ACC112 (cell line): ENCODE measurements around the gene TIAM2.
"Not testable (repeated sequence)": the region's sequence is repeated elsewhere in the genome, so short reads cannot be mapped to it uniquely, and the experiment has no call there.

Experiments
- H2AFZ ChIP-seq: fragments of 200-600 bp; sonication (generic); one replicate; pipeline ENCODE4 v1.6.0; 2017; ENCODE audit warnings: antibody characterized with exemption, low read length; ENCODE audit not compliant: unreplicated experiment
- H3K27ac ChIP-seq: fragments of 200-600 bp; sonication (generic); 2 replicates; pipeline ENCODE4 v1.5.1; 2014; ENCODE audit warnings: low read depth, mild to moderate bottlenecking, antibody characterized with exemption, low read length, moderate library complexity
- H3K27me3 ChIP-seq: fragments of 200-600 bp; sonication (generic); 2 replicates; pipeline ENCODE4 v1.6.1; 2014; ENCODE audit warnings: mild to moderate bottlenecking, antibody characterized with exemption, low read length, moderate library complexity, mixed read lengths; ENCODE audit not compliant: insufficient read depth
- H3K36me3 ChIP-seq: fragments of 200-600 bp; sonication (generic); 2 replicates; pipeline ENCODE4 v1.6.1; 2016; ENCODE audit warnings: mild to moderate bottlenecking, antibody characterized with exemption, low read length, moderate library complexity, mixed read lengths; ENCODE audit not compliant: insufficient read depth
- H3K4me1 ChIP-seq: fragments of 200-600 bp; sonication (generic); one replicate; pipeline ENCODE4 v1.6.1; 2016; ENCODE audit warnings: low read length, mixed read lengths; ENCODE audit not compliant: insufficient read depth, unreplicated experiment, control insufficient read depth
- H3K4me3 ChIP-seq: fragments of 200-600 bp; sonication (generic); 2 replicates; pipeline ENCODE4 v1.5.1; 2014; ENCODE audit warnings: mild to moderate bottlenecking, low read depth, low read length
- H3K79me2 ChIP-seq: fragments of 200-600 bp; sonication (generic); one replicate; pipeline ENCODE4 v1.6.0; 2016; ENCODE audit warnings: low read length; ENCODE audit not compliant: control insufficient read depth, unreplicated experiment, insufficient read depth

The TIAM2 gene

GRCh38 chr6:155261111-155261900, 266.2 kb downstream of the TIAM2 start:
- Histone ChIP-seq H3K36me3 (peaks cover 11% of the 10 kb centered on the region), H3K27ac (no peak overlapping the region), H3K27me3 (no peaks in the 10 kb centered on the region), H3K79me2 (peaks cover 4% of the 10 kb centered on the region), H2AFZ (no peak overlapping the region), H3K4me3 (no peak overlapping the region), H3K4me1 (peaks cover 11% of the 10 kb centered on the region)

GRCh38 chr6:155262655-155263054, 267.5 kb downstream of the TIAM2 start:
- Histone ChIP-seq H3K27ac (no peak overlapping the region), H3K4me3 (no peak overlapping the region), H2AFZ (no peak overlapping the region), H3K36me3 (peaks cover 7% of the 10 kb centered on the region; the same call in 1 of the 2 replicates), H3K79me2 (peaks cover 4% of the 10 kb centered on the region), H3K27me3 (no peaks in the 10 kb centered on the region), H3K4me1 (peaks cover 11% of the 10 kb centered on the region)

GRCh38 chr6:155263373-155264063, 268.4 kb downstream of the TIAM2 start, which contains the start of gene CLDN20:
TSS of gene CLDN20 (plus strand) at chr6:155264013. CDS start at chr6:155275720, 11,707 bp downstream.
- H3K4me1 ChIP-seq = peaks cover 11% of the 10 kb centered on the region
- peaks cover 4% of the 10 kb centered on the region for H3K79me2 ChIP-seq

GRCh38 chr6:155264693-155265320, 269.7 kb downstream of the TIAM2 start:
- peaks cover 11% of the 10 kb centered on the region for H3K4me1 ChIP-seq

More at GRCh38 chr6:155263373-155264063, 268.4 kb downstream of the TIAM2 start, which contains the start of gene CLDN20:
- no peaks in the 10 kb centered on the region for H3K27me3 ChIP-seq
- no peak within 1 kb of the TSS for H3K4me3 ChIP-seq
- peak within 1 kb of the TSS; percentile 16; the same call in 1 of the 2 replicates for H3K27ac ChIP-seq
- no peak within 1 kb of the TSS for H2AFZ ChIP-seq
- H3K36me3 ChIP-seq = no peaks in the 10 kb centered on the region

GRCh38 chr6:155265843-155266535, 270.9 kb downstream of the TIAM2 start:
- no peaks in the 10 kb centered on the region for H3K36me3 ChIP-seq
- H3K4me3 ChIP-seq = no peak overlapping the region
- peaks cover 9% of the 10 kb centered on the region for H3K79me2 ChIP-seq
- H2AFZ ChIP-seq = no peak overlapping the region
- no peak overlapping the region for H3K27ac ChIP-seq
- H3K27me3 ChIP-seq = no peaks in the 10 kb centered on the region
- H3K4me1 ChIP-seq = peaks cover 11% of the 10 kb centered on the region

More at GRCh38 chr6:155264693-155265320, 269.7 kb downstream of the TIAM2 start:
- Histone ChIP-seq H2AFZ (no peak overlapping the region), H3K27ac (peak overlapping the region; percentile 16; the same call in 1 of the 2 replicates), H3K27me3 (no peaks in the 10 kb centered on the region), H3K4me3 (no peak overlapping the region), H3K79me2 (peaks cover 4% of the 10 kb centered on the region), H3K36me3 (no peaks in the 10 kb centered on the region)

- H3K4me3 ChIP-seq = no peak overlapping the region
- H3K4me1 ChIP-seq = peaks cover 21% of the 10 kb centered on the region
- H3K79me2 ChIP-seq = peaks cover 9% of the 10 kb centered on the region
- no peak overlapping the region for H3K27ac ChIP-seq
- H3K36me3 ChIP-seq = no peaks in the 10 kb centered on the region
- H2AFZ ChIP-seq = no peak overlapping the region
- no peaks in the 10 kb centered on the region for H3K27me3 ChIP-seq
These were observed 272.3 kb downstream of the TIAM2 start for GRCh38 chr6:155267411-155267810.

- H3K4me3 ChIP-seq, H3K36me3 ChIP-seq, H3K27me3 ChIP-seq, H3K79me2 ChIP-seq, H2AFZ ChIP-seq, H3K27ac ChIP-seq: not testable (repeated sequence)
- peaks cover 29% of the 10 kb centered on the region for H3K4me1 ChIP-seq
These were observed 273.2 kb downstream of the TIAM2 start for GRCh38 chr6:155268088-155268867.

- Histone ChIP-seq H2AFZ (no peak overlapping the region), H3K36me3 (no peaks in the 10 kb centered on the region), H3K27ac (no peak overlapping the region), H3K4me1 (peaks cover 40% of the 10 kb centered on the region), H3K4me3 (no peak overlapping the region), H3K27me3 (no peaks in the 10 kb centered on the region), H3K79me2 (peaks cover 5% of the 10 kb centered on the region)
These were observed 274.6 kb downstream of the TIAM2 start for GRCh38 chr6:155269765-155270164.

GRCh38 chr6:155270561-155271091, 275.5 kb downstream of the TIAM2 start:
- Histone ChIP-seq H2AFZ (no peak overlapping the region), H3K4me3 (no peak overlapping the region), H3K27ac (no peak overlapping the region), H3K79me2 (peaks cover 5% of the 10 kb centered on the region), H3K27me3 (no peaks in the 10 kb centered on the region), H3K36me3 (no peaks in the 10 kb centered on the region), H3K4me1 (peaks cover 40% of the 10 kb centered on the region)
